Thyroid gland (tissue), 4 donors: ENCODE measurements around the gene CDH4. TPM values are rescaled to one million over a fixed set of nuclear protein-coding genes. Genes with fewer than 3 reads are reported as not detected.

ENCODE experiments used
- DNase-seq, 2 donors: peaks; one replicate each; pipeline ENCODE4 v3.0.0-alpha.2; 2019
- H3K27ac ChIP-seq, 3 donors: fragments of 200-600 bp; sonication (generic); 1 replicate in 2 of 3; 2 replicates in 1 of 3; pipeline ENCODE4 v1.5.1; 2016 to 2019; ENCODE audit warnings: mild to moderate bottlenecking in 1 of 3, moderate library complexity in 1 of 3
- H3K27me3 ChIP-seq: fragments of 200-600 bp; sonication (generic); one replicate; pipeline ENCODE4 v1.5.1; 2019
- H3K36me3 ChIP-seq, 2 donors: fragments of 200-600 bp; sonication (generic); one replicate each; pipeline ENCODE4 v1.5.1; 2016 to 2019
- H3K4me1 ChIP-seq, 2 donors: fragments of 200-600 bp; sonication (generic); one replicate each; pipeline ENCODE4 v1.5.1; 2017 to 2019
- H3K4me3 ChIP-seq, 3 donors: fragments of 200-600 bp; sonication (generic); replicated peaks in 1 of 3; 1 replicate in 2 of 3; 2 replicates in 1 of 3; pipeline ENCODE4 v1.5.1; 2016; ENCODE audit warnings: mild to moderate bottlenecking in 1 of 3
- H3K9me3 ChIP-seq: fragments of 200-600 bp; sonication (generic); one replicate; pipeline ENCODE4 v1.5.1; 2017
- POLR2A ChIP-seq, 2 donors: fragments of 450-650 bp; IDR thresholded peaks; one replicate each; pipeline ENCODE4 v1.6.1; 2017; ENCODE audit warnings: antibody characterized with exemption in 2 of 2, mild to moderate bottlenecking in 2 of 2, moderate library complexity in 1 of 2
- WGBS, 2 donors: methylation state at CpG; one replicate each; pipeline ENCODE4 v1.1.5; 2017; 5-methylcytosine and 5-hydroxymethylcytosine counted together
- intact Hi-C: fragments of 100-400 bp; cut with DNase I; formaldehyde crosslinking; loops from one replicate; pipeline ENCODE4 v1.15.1; 2023
- total RNA-seq, 4 donors: library from RNA; depleted of rRNA; stranded (reverse); fragments of >200 nt; gene quantifications; one replicate each; pipeline ENCODE4 v1.2.3, GENCODE V29; 2016
- TF ChIP-seq, protein P1 (sequence below), 6 experiments: fragments of 200-600 bp in 3 of 6; fragments of 450-650 bp in 3 of 6; sonication (generic) in 3 of 6; IDR thresholded peaks; one replicate each; pipeline ENCODE4 v1.5.1; 2016 to 2019; ENCODE audit warnings: antibody characterized with exemption in 6 of 6, mild to moderate bottlenecking in 2 of 6, inconsistent platforms in 1 of 6, moderate library complexity in 1 of 6

CDH4 gene
- total RNA-seq, 4 donors from 2014 or later = 0.22 to 0.29 (median 0.29) TPM; not detected in 1

DNA sequence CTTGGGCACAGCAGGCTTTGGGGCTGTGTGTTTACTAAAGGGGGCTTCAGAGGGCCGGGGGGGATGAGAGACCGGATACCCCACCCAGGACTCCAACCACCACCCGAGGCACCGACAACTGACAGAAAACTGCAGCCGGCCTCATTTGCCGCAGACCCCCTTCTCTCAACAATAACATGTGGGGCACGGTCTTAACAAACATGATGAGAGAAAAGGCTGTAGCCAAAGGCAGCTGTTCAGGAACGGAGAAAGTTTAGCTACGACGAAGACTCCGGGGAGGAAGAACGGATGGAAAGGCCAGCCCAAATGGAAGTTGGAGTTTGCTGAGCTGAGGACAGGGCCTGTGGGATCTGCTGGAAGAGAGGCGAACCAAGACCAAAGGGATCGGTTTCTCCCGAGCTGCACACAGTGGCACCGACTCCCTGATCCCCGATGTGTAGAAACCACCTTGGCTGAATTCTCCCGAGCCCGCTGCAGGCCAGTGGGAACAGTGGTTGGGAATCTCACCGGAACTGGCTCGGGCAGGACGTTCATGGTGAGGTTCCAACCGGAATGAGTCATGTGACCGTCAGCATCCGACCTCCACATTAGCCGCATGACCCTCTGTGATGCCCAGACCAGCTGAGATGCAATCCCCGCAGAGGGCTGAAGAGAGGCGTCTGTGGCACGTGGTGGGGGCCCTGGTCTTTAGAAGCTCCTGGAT lies 454.3 kb downstream of the CDH4 start:
- H3K36me3 ChIP-seq = no peaks in the 10 kb centered on the region
- 83 to 85% methylated on average over 21 to 29 of the region's 29 CpGs for WGBS, 2 donors
- no peak overlapping the region for H3K27ac ChIP-seq
- intact Hi-C loops = no loop called here
- H3K4me1 ChIP-seq = no peaks in the 10 kb centered on the region
- no peaks in the 10 kb centered on the region for H3K27me3 ChIP-seq
- DNase-seq = no peak
- no peak for TF ChIP-seq POLR2A (IDR thresholded peaks at IDR 0.05)
- TF ChIP-seq, protein P1, sequence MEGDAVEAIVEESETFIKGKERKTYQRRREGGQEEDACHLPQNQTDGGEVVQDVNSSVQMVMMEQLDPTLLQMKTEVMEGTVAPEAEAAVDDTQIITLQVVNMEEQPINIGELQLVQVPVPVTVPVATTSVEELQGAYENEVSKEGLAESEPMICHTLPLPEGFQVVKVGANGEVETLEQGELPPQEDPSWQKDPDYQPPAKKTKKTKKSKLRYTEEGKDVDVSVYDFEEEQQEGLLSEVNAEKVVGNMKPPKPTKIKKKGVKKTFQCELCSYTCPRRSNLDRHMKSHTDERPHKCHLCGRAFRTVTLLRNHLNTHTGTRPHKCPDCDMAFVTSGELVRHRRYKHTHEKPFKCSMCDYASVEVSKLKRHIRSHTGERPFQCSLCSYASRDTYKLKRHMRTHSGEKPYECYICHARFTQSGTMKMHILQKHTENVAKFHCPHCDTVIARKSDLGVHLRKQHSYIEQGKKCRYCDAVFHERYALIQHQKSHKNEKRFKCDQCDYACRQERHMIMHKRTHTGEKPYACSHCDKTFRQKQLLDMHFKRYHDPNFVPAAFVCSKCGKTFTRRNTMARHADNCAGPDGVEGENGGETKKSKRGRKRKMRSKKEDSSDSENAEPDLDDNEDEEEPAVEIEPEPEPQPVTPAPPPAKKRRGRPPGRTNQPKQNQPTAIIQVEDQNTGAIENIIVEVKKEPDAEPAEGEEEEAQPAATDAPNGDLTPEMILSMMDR (IDR thresholded peaks at IDR 0.05) = no peak
- H3K9me3 ChIP-seq = no peaks in the 10 kb centered on the region
- no peak overlapping the region for H3K4me3 ChIP-seq

DNA sequence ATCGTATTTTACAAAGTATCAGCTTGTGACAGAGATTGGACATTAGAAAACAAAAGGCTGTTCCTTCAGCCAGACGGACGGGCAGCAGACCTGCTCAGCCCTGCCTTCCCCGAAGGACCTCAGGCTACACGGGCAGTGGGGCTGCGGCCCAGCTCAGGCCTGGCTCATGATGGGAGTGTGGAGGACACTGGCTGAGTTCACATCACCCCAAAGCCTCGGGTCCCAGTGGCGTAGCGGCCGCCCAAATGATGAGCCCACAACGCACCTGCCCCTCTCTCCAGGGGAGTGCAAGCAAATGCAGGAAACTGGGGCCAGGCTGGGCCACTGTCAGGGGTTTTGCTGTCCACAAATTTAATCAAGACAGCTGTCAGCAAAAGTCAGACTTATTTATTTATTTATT lies 456.8 kb downstream of the CDH4 start:
- no peak for DNase-seq
- Histone ChIP-seq H3K4me1 (no peaks in the 10 kb centered on the region), H3K27me3 (no peaks in the 10 kb centered on the region), H3K36me3 (no peaks in the 10 kb centered on the region), H3K4me3 (no peak overlapping the region), H3K27ac (no peak overlapping the region), H3K9me3 (no peaks in the 10 kb centered on the region)
- intact Hi-C loops = no loop called here
- TF ChIP-seq POLR2A (IDR thresholded peaks at IDR 0.05) = no peak
- TF ChIP-seq, protein P1 (IDR thresholded peaks at IDR 0.05) = no peak
- WGBS, 2 donors = 79 to 83% methylated on average over 11 of the region's 11 CpGs

DNA sequence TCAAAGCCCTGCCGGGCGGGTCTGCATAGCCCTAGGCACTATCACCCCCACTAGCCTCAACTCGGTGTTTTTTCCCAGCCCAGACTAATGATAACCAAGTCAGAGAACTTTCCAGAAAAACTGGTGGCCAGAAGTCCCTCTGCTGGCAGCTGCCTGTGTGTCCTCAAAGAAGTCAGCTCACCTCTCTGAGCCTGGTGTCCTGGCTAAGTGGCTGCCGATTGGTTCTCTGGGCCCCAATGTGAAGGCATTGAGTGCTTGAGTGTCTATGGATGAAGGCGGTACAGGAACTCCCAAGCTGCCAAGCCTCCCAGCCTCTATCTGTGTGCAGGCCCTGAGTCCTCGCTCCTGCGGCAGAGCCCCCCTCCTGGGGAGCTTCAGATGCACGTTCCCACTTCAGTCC lies 458.0 kb downstream of the CDH4 start:
- TF ChIP-seq, protein P1 (IDR thresholded peaks at IDR 0.05) = no peak
- no peak for TF ChIP-seq POLR2A (IDR thresholded peaks at IDR 0.05)
- H3K27me3 ChIP-seq = no peaks in the 10 kb centered on the region
- H3K27ac ChIP-seq = no peak overlapping the region
- WGBS, 2 donors = 78 to 86% methylated on average over 7 to 8 of the region's 8 CpGs
- intact Hi-C loops = no loop called here
- no peaks in the 10 kb centered on the region for H3K9me3 ChIP-seq
- H3K4me1 ChIP-seq = no peaks in the 10 kb centered on the region
- DNase-seq = no peak
- no peak overlapping the region for H3K4me3 ChIP-seq
- no peaks in the 10 kb centered on the region for H3K36me3 ChIP-seq

DNA sequence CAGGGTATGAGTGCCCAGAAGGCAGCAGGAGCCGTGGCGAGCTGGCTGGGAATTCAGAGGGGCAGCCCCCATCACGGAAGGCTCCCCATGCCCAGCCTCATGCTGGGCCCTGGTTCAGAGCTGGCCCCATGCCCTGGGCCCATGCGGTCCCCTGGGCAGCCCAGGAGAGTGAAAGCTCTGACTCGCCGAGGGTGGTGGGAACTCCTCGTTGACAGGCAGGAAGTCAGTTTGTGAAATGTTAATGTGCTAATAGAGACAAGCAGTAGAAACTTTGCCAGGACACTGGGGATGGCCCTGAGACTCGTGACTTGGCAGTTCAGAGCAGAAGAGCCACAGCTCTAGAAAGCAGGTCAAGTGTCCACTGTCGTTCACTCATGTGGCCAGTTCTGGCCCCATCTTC lies 460.6 kb downstream of the CDH4 start:
- no peaks in the 10 kb centered on the region for H3K36me3 ChIP-seq
- H3K9me3 ChIP-seq = no peaks in the 10 kb centered on the region
- WGBS, 2 donors = 35 to 49% methylated on average over 8 to 9 of the region's 9 CpGs
- TF ChIP-seq, protein P1 (IDR thresholded peaks at IDR 0.05) = no peak
- no peak for TF ChIP-seq POLR2A (IDR thresholded peaks at IDR 0.05)
- no peaks in the 10 kb centered on the region for H3K4me1 ChIP-seq
- DNase-seq = no peak
- intact Hi-C loops = no loop called here
- no peak overlapping the region for H3K4me3 ChIP-seq
- no peak overlapping the region for H3K27ac ChIP-seq
- no peaks in the 10 kb centered on the region for H3K27me3 ChIP-seq

DNA sequence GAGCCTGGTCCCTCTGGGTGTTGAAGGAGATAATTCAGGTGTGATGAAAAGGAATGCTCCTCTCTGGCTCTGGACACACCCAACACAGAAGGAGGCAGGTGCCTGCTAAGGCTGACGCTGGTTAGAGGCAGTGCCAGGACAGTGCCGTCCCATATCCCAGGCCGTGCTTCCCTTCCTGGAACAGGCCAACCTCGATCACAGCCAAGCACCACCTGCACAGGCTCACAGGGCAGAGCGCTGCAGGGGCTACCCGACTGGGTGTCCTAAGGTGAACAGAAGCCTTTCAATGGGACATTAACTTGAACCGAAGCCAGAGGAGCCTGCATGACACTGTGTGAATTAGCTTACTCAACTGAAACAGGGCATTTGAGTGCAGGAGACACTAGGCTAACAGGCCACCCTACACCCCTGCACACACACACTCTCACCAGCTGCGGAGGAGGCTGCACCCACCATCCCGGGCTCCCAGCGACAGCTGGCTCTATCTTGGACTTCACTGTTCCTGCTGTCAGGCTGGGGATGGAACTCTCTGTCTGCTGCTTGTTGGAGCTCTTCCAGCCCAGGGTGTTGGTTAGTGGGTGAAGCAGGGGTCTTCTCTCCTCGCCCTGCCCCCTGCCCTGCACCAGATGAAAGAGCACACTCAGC lies 466.4 kb downstream of the CDH4 start:
- no peak overlapping the region for H3K27ac ChIP-seq
- H3K27me3 ChIP-seq = no peaks in the 10 kb centered on the region
- DNase-seq = no peak
- TF ChIP-seq, protein P1 (IDR thresholded peaks at IDR 0.05) = no peak
- TF ChIP-seq POLR2A (IDR thresholded peaks at IDR 0.05) = no peak
- H3K4me1 ChIP-seq = no peaks in the 10 kb centered on the region
- no peak overlapping the region for H3K4me3 ChIP-seq
- no peaks in the 10 kb centered on the region for H3K9me3 ChIP-seq
- WGBS, 2 donors = 44 to 47% methylated on average over 6 to 7 of the region's 11 CpGs
- no peaks in the 10 kb centered on the region for H3K36me3 ChIP-seq
- intact Hi-C loops = no loop called here
